CD8-positive, alpha-beta memory T cell (primary cell): ENCODE data around the gene LDLRAD4. TPM values are rescaled to one million over a fixed set of nuclear protein-coding genes. Genes with fewer than 3 reads are reported as not detected.

Experiments
- CTCF ChIA-PET: fragments of 350-600 bp; sonication (Branson Sonifier 250); formaldehyde crosslinking; loops from one replicate; lab custom pipeline; 2021; ENCODE audit warnings: antibody characterized with exemption; lab: Charles Lee
- POLR2A ChIA-PET: fragments of 350-600 bp; sonication (Branson Sonifier 250); formaldehyde crosslinking; loops from one replicate; lab custom pipeline; 2021; ENCODE audit warnings: antibody characterized with exemption; lab: Charles Lee
- DNase-seq, 5 donors: peaks; one replicate each; pipeline versions ENCODE4 v3.0.0 to v3.0.0-alpha.2; 2020 to 2022; ENCODE audit warnings: mixed read lengths in 1 of 5
- H3K27ac ChIP-seq: one replicate; pipeline ENCODE4 v1.7.0; 2013; ENCODE audit warnings: low read depth, mild to moderate bottlenecking, low read length, moderate library complexity
- H3K27me3 ChIP-seq: 2 replicates; pipeline ENCODE4 v1.7.0; 2013; ENCODE audit warnings: low read length, mild to moderate bottlenecking; ENCODE audit not compliant: insufficient read depth, poor library complexity, severe bottlenecking
- H3K36me3 ChIP-seq: 2 replicates; pipeline ENCODE4 v1.7.0; 2013; ENCODE audit warnings: mild to moderate bottlenecking, low read length, moderate library complexity; ENCODE audit not compliant: insufficient read depth
- H3K4me1 ChIP-seq: 2 replicates; pipeline ENCODE4 v1.7.0; 2013; ENCODE audit warnings: mild to moderate bottlenecking, low read length, moderate library complexity; ENCODE audit not compliant: insufficient read depth
- H3K4me3 ChIP-seq: 2 replicates; pipeline ENCODE4 v1.7.0; 2013; ENCODE audit warnings: mild to moderate bottlenecking, low read length
- H3K9me3 ChIP-seq: 2 replicates; pipeline ENCODE4 v1.7.0; 2013; ENCODE audit warnings: mild to moderate bottlenecking, low read length
- H3K27ac Mint-ChIP-seq, 8 donors: one replicate each; pipeline ENCODE4 v1.8.0; 2020 to 2021; ENCODE audit warnings: mixed read lengths in 8 of 8, mild to moderate bottlenecking in 6 of 8, inconsistent platforms in 3 of 8, moderate library complexity in 3 of 8
- H3K27me3 Mint-ChIP-seq, 2 donors: one replicate each; pipeline ENCODE4 v1.8.0; 2020 to 2021; ENCODE audit warnings: mixed read lengths in 2 of 2, mild to moderate bottlenecking in 1 of 2, moderate library complexity in 1 of 2
- H3K36me3 Mint-ChIP-seq, 3 donors: one replicate each; pipeline ENCODE4 v1.8.0; 2020 to 2021; ENCODE audit warnings: mixed read lengths in 3 of 3, inconsistent platforms in 1 of 3, mild to moderate bottlenecking in 1 of 3
- H3K4me1 Mint-ChIP-seq, 3 donors: one replicate each; pipeline ENCODE4 v1.8.0; 2020 to 2021; ENCODE audit warnings: mixed read lengths in 3 of 3, inconsistent platforms in 1 of 3, mild to moderate bottlenecking in 1 of 3
- H3K4me3 Mint-ChIP-seq, 7 donors: one replicate each; pipeline ENCODE4 v1.8.0; 2020 to 2021; ENCODE audit warnings: mixed read lengths in 7 of 7, mild to moderate bottlenecking in 6 of 7, moderate library complexity in 4 of 7, inconsistent platforms in 2 of 7
- H3K9me3 Mint-ChIP-seq, 5 donors: one replicate each; pipeline ENCODE4 v1.8.0; 2020 to 2022; ENCODE audit warnings: mixed read lengths in 5 of 5, mild to moderate bottlenecking in 3 of 5, moderate library complexity in 2 of 5, inconsistent platforms in 1 of 5
- polyA plus RNA-seq: library from polyadenylated mRNA; unstranded; fragments of 300-500 nt; fragmentation: Illumina TruSeq; gene quantifications from one replicate; pipeline ENCODE4 v1.2.3, GENCODE V29; 2021
- total RNA-seq, 2 experiments: library from RNA; stranded (reverse); gene quantifications; one replicate each; pipeline ENCODE4 v1.2.3, GENCODE V29; 2021

The LDLRAD4 gene
- total and polyA plus RNA-seq, 3 experiments from 2014 or later, result 8.1 to 30.4 (median 27.3) TPM

- H3K9me3 ChIP-seq, result no peaks in the 10 kb centered on the region
- ChIA-PET POLR2A (no interaction called here), CTCF (no interaction called here)
- peaks cover 6 to 7% (median 6%) of the 10 kb centered on the region in 3 donors for H3K4me1 Mint-ChIP-seq
- H3K27me3 ChIP-seq, result no peaks in the 10 kb centered on the region
- H3K9me3 Mint-ChIP-seq, result no peaks in the 10 kb centered on the region
- H3K27ac ChIP-seq, result no peak overlapping the region
- peak overlapping the region in 1 of 8 donors; percentile 77 for H3K27ac Mint-ChIP-seq
- H3K4me3 Mint-ChIP-seq, result no peak overlapping the region
- DNase-seq, result no peak
- H3K4me1 ChIP-seq, result peaks cover 19% of the 10 kb centered on the region
- H3K36me3 Mint-ChIP-seq, result peaks cover 0 to 1% (median 0%) of the 10 kb centered on the region in 3 donors
- peaks cover 7 to 10% of the 10 kb centered on the region in 2 donors for H3K27me3 Mint-ChIP-seq
- H3K4me3 ChIP-seq, result no peak overlapping the region
- no peaks in the 10 kb centered on the region for H3K36me3 ChIP-seq
Measured at GRCh38 chr18:13366962-13367892, 148.7 kb downstream of the LDLRAD4 start.

GRCh38 chr18:13368080-13368813, 149.7 kb downstream of the LDLRAD4 start:
- ChIA-PET POLR2A (no interaction called here), CTCF (no interaction called here)
- H3K36me3 ChIP-seq, result no peaks in the 10 kb centered on the region
- Mint-ChIP-seq H3K27me3 (peaks cover 6% of the 10 kb centered on the region in 2 donors), H3K9me3 (no peaks in the 10 kb centered on the region), H3K4me3 (no peak overlapping the region), H3K27ac (peak overlapping the region in 1 of 8 donors; percentile 77), H3K36me3 (no peaks in the 10 kb centered on the region), H3K4me1 (peaks cover 6 to 14% (median 12%) of the 10 kb centered on the region in 3 donors)
- no peak overlapping the region for H3K27ac ChIP-seq
- no peak for DNase-seq
- H3K27me3 ChIP-seq, result no peaks in the 10 kb centered on the region
- no peaks in the 10 kb centered on the region for H3K9me3 ChIP-seq
- peaks cover 29% of the 10 kb centered on the region for H3K4me1 ChIP-seq
- no peak overlapping the region for H3K4me3 ChIP-seq

GRCh38 chr18:13369353-13369752, 150.8 kb downstream of the LDLRAD4 start:
- CTCF ChIA-PET, result no interaction called here
- DNase-seq, result no peak
- POLR2A ChIA-PET, result no interaction called here
- no peak overlapping the region for H3K4me3 ChIP-seq
- H3K27me3 ChIP-seq, result no peaks in the 10 kb centered on the region
- Mint-ChIP-seq H3K36me3 (no peaks in the 10 kb centered on the region), H3K9me3 (no peaks in the 10 kb centered on the region), H3K27ac (no peak overlapping the region), H3K4me1 (peaks cover 8 to 14% (median 12%) of the 10 kb centered on the region in 3 donors), H3K4me3 (no peak overlapping the region), H3K27me3 (peaks cover 6% of the 10 kb centered on the region in 2 donors)
- peaks cover 29% of the 10 kb centered on the region for H3K4me1 ChIP-seq
- H3K27ac ChIP-seq, result no peak overlapping the region
- H3K36me3 ChIP-seq, result no peaks in the 10 kb centered on the region
- H3K9me3 ChIP-seq, result no peaks in the 10 kb centered on the region

- CTCF ChIA-PET, result no interaction called here
- no peaks in the 10 kb centered on the region for H3K27me3 ChIP-seq
- no peaks in the 10 kb centered on the region for H3K9me3 Mint-ChIP-seq
- no peaks in the 10 kb centered on the region for H3K9me3 ChIP-seq
- POLR2A ChIA-PET, result no interaction called here
- no peaks in the 10 kb centered on the region for H3K36me3 Mint-ChIP-seq
- no peaks in the 10 kb centered on the region for H3K36me3 ChIP-seq
- H3K4me1 ChIP-seq, result peaks cover 34% of the 10 kb centered on the region
- no peak overlapping the region for H3K27ac ChIP-seq
- no peak overlapping the region for H3K27ac Mint-ChIP-seq
- no peak overlapping the region for H3K4me3 ChIP-seq
- H3K4me1 Mint-ChIP-seq, result peaks cover 9 to 16% (median 14%) of the 10 kb centered on the region in 3 donors
- H3K4me3 Mint-ChIP-seq, result no peak overlapping the region
- peaks cover 4 to 6% of the 10 kb centered on the region in 2 donors for H3K27me3 Mint-ChIP-seq
- no peak for DNase-seq
Measured at GRCh38 chr18:13369756-13370510, 151.4 kb downstream of the LDLRAD4 start.

- H3K9me3 ChIP-seq, result no peaks in the 10 kb centered on the region
- H3K36me3 Mint-ChIP-seq, result no peaks in the 10 kb centered on the region
- POLR2A ChIA-PET, result no interaction called here
Measured at GRCh38 chr18:13370995-13371625, 152.6 kb downstream of the LDLRAD4 start.

GRCh38 chr18:13371689-13372418, 153.3 kb downstream of the LDLRAD4 start:
- DNase-seq, result no peak
- Mint-ChIP-seq H3K27me3 (peaks cover 3 to 4% of the 10 kb centered on the region in 2 donors), H3K4me1 (peaks cover 24 to 35% (median 33%) of the 10 kb centered on the region in 3 donors), H3K9me3 (no peaks in the 10 kb centered on the region), H3K36me3 (no peaks in the 10 kb centered on the region), H3K27ac (peak overlapping the region in 4 of 8 donors; percentile 3 to 68 (median 41)), H3K4me3 (no peak overlapping the region)
- Histone ChIP-seq H3K4me3 (no peak overlapping the region), H3K36me3 (no peaks in the 10 kb centered on the region), H3K9me3 (no peaks in the 10 kb centered on the region), H3K4me1 (peaks cover 53% of the 10 kb centered on the region), H3K27ac (no peak overlapping the region), H3K27me3 (no peaks in the 10 kb centered on the region)
- ChIA-PET CTCF (interaction anchor here (1.0 to 1.7 kb wide), 2 partner anchors 8 to 92 kb away, joined by 3 read pairs; no protein-coding TSS in a partner anchor), POLR2A (no interaction called here)

More at GRCh38 chr18:13370995-13371625, 152.6 kb downstream of the LDLRAD4 start:
- Histone ChIP-seq H3K4me1 (peaks cover 46% of the 10 kb centered on the region), H3K27me3 (no peaks in the 10 kb centered on the region), H3K27ac (no peak overlapping the region), H3K4me3 (no peak overlapping the region), H3K36me3 (no peaks in the 10 kb centered on the region)
- CTCF ChIA-PET, result no interaction called here
- H3K4me1 Mint-ChIP-seq, result peaks cover 20 to 28% (median 26%) of the 10 kb centered on the region in 3 donors
- no peak overlapping the region for H3K27ac Mint-ChIP-seq
- no peak overlapping the region for H3K4me3 Mint-ChIP-seq
- no peak for DNase-seq
- H3K9me3 Mint-ChIP-seq, result no peaks in the 10 kb centered on the region
- H3K27me3 Mint-ChIP-seq, result peaks cover 4 to 6% of the 10 kb centered on the region in 2 donors

- Mint-ChIP-seq H3K27me3 (peaks cover 0 to 4% of the 10 kb centered on the region in 2 donors), H3K4me1 (peaks cover 30 to 42% (median 40%) of the 10 kb centered on the region in 3 donors), H3K27ac (peak overlapping the region in 2 of 8 donors; percentile 50 to 68), H3K9me3 (no peaks in the 10 kb centered on the region), H3K4me3 (no peak overlapping the region), H3K36me3 (no peaks in the 10 kb centered on the region)
- POLR2A ChIA-PET, result no interaction called here
- Histone ChIP-seq H3K4me3 (no peak overlapping the region), H3K27ac (no peak overlapping the region), H3K4me1 (peaks cover 60% of the 10 kb centered on the region), H3K36me3 (no peaks in the 10 kb centered on the region), H3K9me3 (no peaks in the 10 kb centered on the region), H3K27me3 (no peaks in the 10 kb centered on the region)
- CTCF ChIA-PET, result interaction anchor here (1.0 to 1.7 kb wide), 2 partner anchors 9 to 93 kb away, joined by 3 read pairs; no protein-coding TSS in a partner anchor
- DNase-seq, result no peak
Measured at GRCh38 chr18:13372531-13372951, 154.0 kb downstream of the LDLRAD4 start.
